GM12873 (cell line): ENCODE data around the gene IGF2BP1.

Experiments
- TF ChIP-seq, protein P1 (sequence below): IDR thresholded peaks from 2 replicates; pipeline ENCODE4 v1.5.1; 2012; ENCODE audit warnings: low read depth, mild to moderate bottlenecking, moderate library complexity, low read length, control low read depth; ENCODE audit not compliant: insufficient read depth; ENCODE audit errors: missing control alignments

IGF2BP1 gene

GRCh38 chr17:49054342-49055092 lies 57.3 kb downstream of the IGF2BP1 start:
- TF ChIP-seq, protein P1, sequence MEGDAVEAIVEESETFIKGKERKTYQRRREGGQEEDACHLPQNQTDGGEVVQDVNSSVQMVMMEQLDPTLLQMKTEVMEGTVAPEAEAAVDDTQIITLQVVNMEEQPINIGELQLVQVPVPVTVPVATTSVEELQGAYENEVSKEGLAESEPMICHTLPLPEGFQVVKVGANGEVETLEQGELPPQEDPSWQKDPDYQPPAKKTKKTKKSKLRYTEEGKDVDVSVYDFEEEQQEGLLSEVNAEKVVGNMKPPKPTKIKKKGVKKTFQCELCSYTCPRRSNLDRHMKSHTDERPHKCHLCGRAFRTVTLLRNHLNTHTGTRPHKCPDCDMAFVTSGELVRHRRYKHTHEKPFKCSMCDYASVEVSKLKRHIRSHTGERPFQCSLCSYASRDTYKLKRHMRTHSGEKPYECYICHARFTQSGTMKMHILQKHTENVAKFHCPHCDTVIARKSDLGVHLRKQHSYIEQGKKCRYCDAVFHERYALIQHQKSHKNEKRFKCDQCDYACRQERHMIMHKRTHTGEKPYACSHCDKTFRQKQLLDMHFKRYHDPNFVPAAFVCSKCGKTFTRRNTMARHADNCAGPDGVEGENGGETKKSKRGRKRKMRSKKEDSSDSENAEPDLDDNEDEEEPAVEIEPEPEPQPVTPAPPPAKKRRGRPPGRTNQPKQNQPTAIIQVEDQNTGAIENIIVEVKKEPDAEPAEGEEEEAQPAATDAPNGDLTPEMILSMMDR = no peak

GRCh38 chr17:49055181-49055927 lies 58.2 kb downstream of the IGF2BP1 start:
- TF ChIP-seq, protein P1 = no peak

DNA sequence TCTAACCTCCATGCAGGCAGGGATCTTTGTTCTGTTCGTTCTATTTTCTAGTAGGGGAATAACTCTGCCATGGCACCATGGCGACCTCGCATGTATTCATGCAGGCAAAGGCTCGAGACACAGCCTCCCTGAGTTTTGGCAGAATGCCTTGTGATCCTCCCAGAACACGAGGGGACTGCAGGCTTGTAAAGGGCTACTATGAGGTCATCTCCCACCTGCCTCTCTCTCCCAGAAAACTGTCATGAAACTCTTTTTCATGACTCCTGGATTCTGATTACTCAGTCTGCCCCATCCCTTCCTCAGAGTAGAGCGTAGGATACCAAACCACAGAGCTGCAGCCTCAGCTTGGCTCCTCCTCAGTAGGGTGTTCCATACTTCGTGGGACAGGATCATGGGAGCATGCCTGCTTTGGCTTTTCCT lies 64.3 kb downstream of the IGF2BP1 start:
- TF ChIP-seq, protein P1 = no peak

DNA sequence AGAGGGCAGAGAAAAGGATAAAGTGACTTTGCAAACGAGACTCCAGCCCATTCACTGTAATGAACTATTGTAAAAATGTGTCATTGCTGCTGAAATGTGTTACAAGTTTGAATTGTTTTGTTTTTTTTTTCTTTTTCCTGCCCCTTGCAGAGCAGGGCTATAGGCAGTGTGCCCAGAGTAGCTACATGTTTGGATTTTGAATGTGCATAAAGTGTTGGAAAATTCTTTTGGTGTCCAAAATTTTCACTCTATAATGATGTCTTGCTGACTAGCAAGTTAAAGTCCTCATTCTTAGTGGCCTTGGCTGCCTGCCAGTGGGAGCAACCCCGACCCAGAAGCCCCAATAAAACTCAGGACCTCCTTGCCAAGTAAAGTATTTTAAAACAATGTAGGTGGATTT lies 66.5 kb downstream of the IGF2BP1 start:
- TF ChIP-seq, protein P1 = no peak

DNA sequence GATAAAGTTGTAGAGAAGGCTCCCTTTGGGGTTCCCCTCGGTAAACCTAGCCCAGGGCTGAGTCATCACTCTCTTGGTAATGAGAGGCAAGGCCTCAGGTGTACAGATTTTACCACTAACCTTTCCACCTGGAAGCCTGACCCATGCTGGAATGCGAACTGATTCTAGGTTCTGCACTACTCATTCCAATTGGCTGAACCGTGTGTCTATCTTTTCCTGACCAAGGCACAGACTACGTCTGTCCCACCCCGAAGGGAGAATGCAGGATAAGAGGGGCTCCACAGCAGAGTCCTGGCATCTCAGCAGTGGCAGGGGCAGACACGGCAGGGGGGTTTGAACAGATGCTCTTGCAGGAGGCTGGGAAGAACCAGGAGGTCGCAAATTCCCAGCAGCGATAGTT lies 70.0 kb downstream of the IGF2BP1 start:
- TF ChIP-seq, protein P1 = no peak

DNA sequence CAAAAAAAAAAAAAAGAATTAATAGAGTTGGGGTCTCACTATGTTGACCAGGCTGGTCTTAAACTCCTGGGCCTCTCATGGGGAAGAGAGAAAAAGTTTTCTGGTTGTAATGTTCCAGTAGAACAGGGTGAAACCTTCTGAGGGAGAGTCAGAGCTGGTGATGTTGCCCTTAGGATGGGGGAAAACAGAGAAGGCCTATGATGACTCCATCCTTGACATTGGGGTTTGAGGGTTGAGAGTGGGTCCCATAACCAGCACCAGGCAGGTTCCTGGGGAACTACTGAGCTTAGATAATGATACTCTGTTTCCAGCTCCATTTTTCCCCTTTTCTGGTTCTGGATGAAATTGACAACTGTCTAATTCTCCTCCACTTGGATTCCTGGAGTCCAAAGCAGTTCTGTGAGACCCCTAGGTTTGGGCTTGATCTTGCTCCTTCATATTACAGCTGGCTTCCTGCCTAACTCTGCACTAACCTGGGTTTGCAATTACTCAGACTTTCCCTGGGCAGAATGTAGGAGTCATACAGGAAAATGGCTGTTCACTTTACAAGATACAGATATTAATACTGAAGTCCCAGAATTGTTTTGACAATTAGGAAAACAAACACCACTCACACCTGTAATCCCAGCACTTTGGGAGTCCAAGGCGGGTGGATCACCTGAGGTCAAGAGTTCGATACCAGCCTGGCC lies 72.5 kb downstream of the IGF2BP1 start:
- TF ChIP-seq, protein P1 = no peak

DNA sequence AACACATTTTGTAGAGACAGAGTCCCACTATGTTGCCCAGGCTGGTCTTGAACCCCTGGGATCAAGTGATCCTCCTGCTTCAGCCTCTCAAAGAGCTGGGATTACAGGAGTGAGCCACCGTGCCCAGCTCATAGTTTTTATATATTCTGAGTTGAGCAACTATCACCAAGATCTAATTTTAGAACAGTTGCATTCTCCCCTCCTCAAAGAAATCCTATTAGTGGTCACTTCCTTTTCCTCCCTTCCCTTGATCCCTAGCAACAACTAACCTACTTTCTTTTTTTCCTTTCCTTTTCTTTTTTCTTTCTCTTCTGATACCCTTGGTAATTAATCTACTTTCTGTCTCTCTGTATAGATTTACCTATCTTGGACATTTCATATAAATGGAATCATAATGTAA lies 73.9 kb downstream of the IGF2BP1 start:
- TF ChIP-seq, protein P1 = no peak
